Endothelial cell of umbilical vein (primary cell): ENCODE results near the gene CATSPER3. TPM values are rescaled to one million over a fixed set of nuclear protein-coding genes. Genes with fewer than 3 reads are reported as not detected.

Experiments
- BruUV-seq: library from RNA; stranded (reverse); fragments of 400-500 nt; replicated peaks from 2 replicates; lab custom pipeline; 2021; lab: Mats Ljungman, UMichigan
- CTCF ChIA-PET: fragments of 300-600, 350-600 bp; sonication (Branson Sonifier 250); formaldehyde crosslinking; loops from one replicate; lab custom pipeline; 2021; ENCODE audit warnings: antibody characterized with exemption, inconsistent platforms; lab: Charles Lee
- POLR2A ChIA-PET: fragments of 300-600, 350-600 bp; sonication (Branson Sonifier 250); formaldehyde crosslinking; loops from one replicate; lab custom pipeline; 2021; ENCODE audit warnings: antibody characterized with exemption, inconsistent platforms; lab: Charles Lee
- DNase-seq: peaks from one replicate; pipeline ENCODE4 v3.0.0-alpha.2; 2011; ENCODE audit warnings: low read depth, low spot score
- FAIRE-seq: peaks from 2 replicates; lab custom pipeline; 2011; peaks lifted over from hg19 to GRCh38; lab: Jason Lieb, UNC
- H2AFZ ChIP-seq: 2 replicates; pipeline ENCODE4 v1.6.0; 2012; ENCODE audit warnings: low read depth, low read length, control low read depth, inconsistent platforms
- H3K27ac ChIP-seq: 2 replicates; pipeline ENCODE4 v1.5.1; 2011; ENCODE audit warnings: low read depth, mild to moderate bottlenecking, control low read depth, low read length, moderate library complexity; ENCODE audit not compliant: insufficient read depth
- H3K27me3 ChIP-seq, 2 experiments: 2 replicates each; pipeline versions ENCODE4 v1.6.0 to v1.6.1; 2011; ENCODE audit warnings: low read length in 2 of 2, mixed read lengths in 1 of 2; ENCODE audit not compliant: control insufficient read depth in 2 of 2, insufficient read depth in 2 of 2
- H3K36me3 ChIP-seq, 2 experiments: 2 replicates in 1 of 2; 3 replicates in 1 of 2; pipeline ENCODE4 v1.5.1; 2011; ENCODE audit warnings: low read length in 2 of 2, mild to moderate bottlenecking in 1 of 2, moderate library complexity in 1 of 2; ENCODE audit not compliant: control insufficient read depth in 2 of 2, insufficient read depth in 2 of 2; ENCODE audit errors: extremely low read depth in 1 of 2
- H3K4me1 ChIP-seq: 3 replicates; pipeline ENCODE4 v1.5.1; 2011; ENCODE audit warnings: mild to moderate bottlenecking, low read length; ENCODE audit not compliant: control insufficient read depth, insufficient read depth; ENCODE audit errors: extremely low read depth
- H3K4me2 ChIP-seq: 2 replicates; pipeline ENCODE4 v1.6.1; 2011; ENCODE audit warnings: low read length, control low read depth, mixed read lengths; ENCODE audit not compliant: insufficient read depth
- H3K4me3 ChIP-seq, 3 experiments: fragments of 200-600 bp in 1 of 3; sonication (generic), shearing (Covaris generic) in 1 of 3; replicated peaks in 1 of 3; 2 replicates each; pipeline ENCODE4 v1.5.1; 2011 to 2016; ENCODE audit warnings: control low read depth in 3 of 3, low read length in 3 of 3, mild to moderate bottlenecking in 2 of 3, inconsistent platforms in 1 of 3, low read depth in 1 of 3, moderate library complexity in 1 of 3; ENCODE audit not compliant: insufficient read depth in 1 of 3
- H3K79me2 ChIP-seq: 2 replicates; pipeline ENCODE4 v1.6.0; 2012; ENCODE audit warnings: low read length, inconsistent platforms; ENCODE audit not compliant: control insufficient read depth, insufficient read depth
- H3K9ac ChIP-seq: replicated peaks from 2 replicates; pipeline ENCODE3; 2011; ENCODE audit warnings: low read length, control low read depth; ENCODE audit not compliant: insufficient read depth; ENCODE audit errors: extremely low read depth
- H3K9me1 ChIP-seq: replicated peaks from 3 replicates; pipeline ENCODE4 v1.6.0; 2011; ENCODE audit warnings: mild to moderate bottlenecking, low read length; ENCODE audit not compliant: control insufficient read depth, insufficient read depth; ENCODE audit errors: extremely low read depth
- H3K9me3 ChIP-seq: replicated peaks from 2 replicates; pipeline ENCODE4 v1.5.1; 2012; ENCODE audit warnings: low read length, inconsistent platforms; ENCODE audit not compliant: control insufficient read depth, insufficient read depth
- H4K20me1 ChIP-seq: replicated peaks from 2 replicates; pipeline ENCODE3; 2011; ENCODE audit warnings: mild to moderate bottlenecking, low read length; ENCODE audit not compliant: control insufficient read depth, insufficient read depth; ENCODE audit errors: extremely low read depth
- CTCF ChIP-seq, 2 donors: IDR thresholded peaks; 1 replicate in 1 of 2; 2 replicates in 1 of 2; pipeline ENCODE4 v1.5.1; 2011; ENCODE audit warnings: low read length in 2 of 2, mild to moderate bottlenecking in 2 of 2, moderate library complexity in 2 of 2, control low read depth in 1 of 2, inconsistent platforms in 1 of 2, low read depth in 1 of 2; ENCODE audit not compliant: insufficient read depth in 1 of 2; ENCODE audit errors: extremely low read depth in 1 of 2
- EZH2 ChIP-seq: IDR thresholded peaks from 2 replicates; pipeline ENCODE4 v1.6.1; 2012; ENCODE audit warnings: borderline replicate concordance, low read depth, mild to moderate bottlenecking, moderate library complexity, low read length, inconsistent platforms; ENCODE audit not compliant: severe bottlenecking
- FOS ChIP-seq: IDR thresholded peaks from 2 replicates; pipeline ENCODE4 v1.6.1; 2011; ENCODE audit warnings: mild to moderate bottlenecking, low read length, moderate library complexity, borderline replicate concordance; ENCODE audit not compliant: insufficient read depth
- GATA2 ChIP-seq: IDR thresholded peaks from 2 replicates; pipeline ENCODE4 v1.7.0; 2011; ENCODE audit warnings: low read depth, mild to moderate bottlenecking, moderate library complexity, mixed read lengths, low read length; ENCODE audit not compliant: insufficient read length, insufficient read depth
- JUN ChIP-seq: IDR thresholded peaks from 2 replicates; pipeline ENCODE4 v1.6.1; 2011; ENCODE audit warnings: borderline replicate concordance, low read depth; ENCODE audit not compliant: insufficient read length, insufficient read depth
- MYC ChIP-seq: IDR thresholded peaks from one replicate; pipeline ENCODE4 v1.6.1; 2011; ENCODE audit warnings: mild to moderate bottlenecking, low read depth, low read length
- POLR2A ChIP-seq: IDR thresholded peaks from 2 replicates; pipeline ENCODE4 v1.6.1; 2012; ENCODE audit warnings: low read depth, mild to moderate bottlenecking, control low read depth, low read length
- POLR2AphosphoS5 ChIP-seq: IDR thresholded peaks from 2 replicates; pipeline ENCODE4 v1.6.1; 2012; ENCODE audit warnings: low read depth, mild to moderate bottlenecking, control low read depth, low read length, moderate library complexity; ENCODE audit not compliant: insufficient read depth
- dilution Hi-C: fragments of 300-500 bp; cut with MboI; formaldehyde crosslinking; loops from one replicate; pipeline ENCODE4 v1.15.0; 2019; ENCODE audit warnings: low sequenced_read_pairs; ENCODE audit not compliant: extremely low pct_ligation_motif_present
- intact Hi-C: fragments of 100-400 bp; cut with micrococcal nuclease; formaldehyde crosslinking; loops from one replicate; pipeline ENCODE4 v1.10.0; 2022
- polyA plus RNA-seq, 4 experiments: library from polyadenylated mRNA; depleted of rRNA in 3 of 4; stranded (reverse) in 3 of 4; unstranded in 1 of 4; fragments of >200 nt; gene quantifications; 2 replicates each; pipeline versions ENCODE4 v1.2.1 to v1.2.3, GENCODE V29; 2011 to 2012; ENCODE audit warnings: missing spikeins in 1 of 4
- total RNA-seq: library from RNA; stranded (reverse); gene quantifications from 2 replicates; pipeline ENCODE4 v1.2.3, GENCODE V29; 2021
- TF ChIP-seq, protein P1 (sequence below): IDR thresholded peaks from 2 replicates; pipeline ENCODE4 v1.6.1; 2011; ENCODE audit not compliant: insufficient read depth, insufficient read length

CATSPER3 gene
- total and polyA plus RNA-seq, 2 donors (not counting 3 experiments of a cell fraction or from before 2014, with no cell fraction given) = 0.43 to 0.71 TPM

DNA sequence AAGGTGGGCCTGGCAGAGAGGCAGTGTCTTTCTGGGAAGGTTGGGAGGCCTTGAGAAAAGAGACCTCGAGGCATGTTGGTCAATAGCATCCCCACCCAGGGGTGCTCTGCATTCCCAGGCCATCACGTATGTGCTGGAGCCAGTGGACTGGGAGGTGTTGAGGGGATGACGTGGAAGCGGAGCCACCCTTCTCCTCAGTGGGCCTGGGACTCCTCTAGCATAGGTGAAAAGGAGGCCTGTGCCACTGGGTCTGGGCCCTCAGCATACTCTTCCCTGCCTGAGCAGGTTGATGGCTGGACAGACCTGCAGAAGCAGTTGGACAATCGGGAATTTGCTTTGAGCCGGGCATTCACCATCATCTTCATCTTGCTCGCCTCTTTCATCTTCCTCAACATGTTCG lies 40.8 kb downstream of the CATSPER3 start:
- H4K20me1 ChIP-seq = no peaks in the 10 kb centered on the region
- H3K9me3 ChIP-seq = no peaks in the 10 kb centered on the region
- H3K4me2 ChIP-seq = no peak overlapping the region
- BruUV-seq = no TSS peak
- H3K4me1 ChIP-seq = no peaks in the 10 kb centered on the region
- DNase-seq (no peak), FAIRE-seq (no peak)
- no peak overlapping the region for H3K4me3 ChIP-seq
- H3K27me3 ChIP-seq = peaks cover 0 to 1% of the 10 kb centered on the region in 2 experiments
- no peaks in the 10 kb centered on the region for H3K36me3 ChIP-seq
- ChIA-PET POLR2A (no interaction called here), CTCF (no interaction called here)
- H3K27ac ChIP-seq = no peak overlapping the region
- no peak overlapping the region for H3K9ac ChIP-seq
- intact Hi-C loops = no loop called here
- dilution Hi-C loops = no loop called here
- TF ChIP-seq CTCF (IDR thresholded peaks at IDR 0.05; ENCODE audit: extremely low read depth in 1 of 2, insufficient read depth in 1 of 2, low read depth in 1 of 2, low read length in 2 of 2) (no peak), POLR2A (no peak)
- H3K79me2 ChIP-seq = no peaks in the 10 kb centered on the region
- H3K9me1 ChIP-seq = no peaks in the 10 kb centered on the region
- H2AFZ ChIP-seq = no peak overlapping the region

- H3K27me3 ChIP-seq = no peaks in the 10 kb centered on the region
- dilution Hi-C loops (no loop called here), intact Hi-C loops (no loop called here)
- H4K20me1 ChIP-seq = no peaks in the 10 kb centered on the region
- TF ChIP-seq POLR2A = no peak
- TF ChIP-seq, protein P1, sequence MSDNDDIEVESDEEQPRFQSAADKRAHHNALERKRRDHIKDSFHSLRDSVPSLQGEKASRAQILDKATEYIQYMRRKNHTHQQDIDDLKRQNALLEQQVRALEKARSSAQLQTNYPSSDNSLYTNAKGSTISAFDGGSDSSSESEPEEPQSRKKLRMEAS = no peak
- no peak for TF ChIP-seq POLR2AphosphoS5
- no peak for TF ChIP-seq EZH2
- TF ChIP-seq JUN = no peak
- TF ChIP-seq CTCF (IDR thresholded peaks at IDR 0.05; ENCODE audit: extremely low read depth in 1 of 2, insufficient read depth in 1 of 2, low read depth in 1 of 2, low read length in 2 of 2) = no peak
- TF ChIP-seq GATA2 = no peak
- TF ChIP-seq FOS = no peak
- TF ChIP-seq MYC = no peak
- H3K79me2 ChIP-seq = no peaks in the 10 kb centered on the region
- no peak for DNase-seq
- ChIA-PET POLR2A (no interaction called here), CTCF (no interaction called here)
- no peaks in the 10 kb centered on the region for H3K4me1 ChIP-seq
- no peak for FAIRE-seq
- no peaks in the 10 kb centered on the region for H3K9me3 ChIP-seq
- BruUV-seq = no TSS peak
- H2AFZ ChIP-seq = no peak overlapping the region
- no peak overlapping the region for H3K27ac ChIP-seq
- no peak overlapping the region for H3K4me2 ChIP-seq
- no peak overlapping the region for H3K4me3 ChIP-seq
- no peaks in the 10 kb centered on the region for H3K9me1 ChIP-seq
- no peaks in the 10 kb centered on the region for H3K36me3 ChIP-seq
- no peak overlapping the region for H3K9ac ChIP-seq
Measured at GRCh38 chr5:135008981-135009735, 41.5 kb downstream of the CATSPER3 start.
